Type B pancreatic cell (in vitro differentiated cells): ENCODE data around the gene GALNS. TPM values are rescaled to one million over a fixed set of nuclear protein-coding genes. Genes with fewer than 3 reads are reported as not detected.

Experiments used
- DNase-seq: peaks from one replicate; pipeline ENCODE4 v3.0.0; 2021; ENCODE audit warnings: mixed read lengths; ENCODE audit not compliant: unreplicated experiment; ENCODE audit errors: extremely low spot score
- H3K27ac Mint-ChIP-seq: 2 replicates; pipeline ENCODE4 v1.8.0; 2021; ENCODE audit warnings: mild to moderate bottlenecking, mixed read lengths
- H3K27me3 Mint-ChIP-seq: 2 replicates; pipeline ENCODE4 v1.8.0; 2021; ENCODE audit warnings: mixed read lengths
- H3K36me3 Mint-ChIP-seq: 2 replicates; pipeline ENCODE4 v1.8.0; 2021; ENCODE audit warnings: mixed read lengths
- H3K4me1 Mint-ChIP-seq: one replicate; pipeline ENCODE4 v1.8.0; 2021; ENCODE audit warnings: mixed read lengths; ENCODE audit not compliant: unreplicated experiment
- H3K4me3 Mint-ChIP-seq: 2 replicates; pipeline ENCODE4 v1.8.0; 2021; ENCODE audit warnings: mild to moderate bottlenecking, mixed read lengths
- H3K9me3 Mint-ChIP-seq: 2 replicates; pipeline ENCODE4 v1.8.0; 2021; ENCODE audit warnings: mixed read lengths
- CTCF ChIP-seq: fragments of 200-600 bp; sonication (generic); conservative IDR thresholded peaks from 2 replicates; pipeline ENCODE4 v1.5.0; 2021; ENCODE audit warnings: antibody characterized with exemption, mild to moderate bottlenecking
- total RNA-seq: library from RNA; stranded (reverse); gene quantifications from 2 replicates; pipeline ENCODE4 v1.2.1, GENCODE V29; 2021; ENCODE audit warnings: low replicate concordance

GALNS gene
- total RNA-seq, 1 donor from 2014 or later, result 30.2 TPM

- H3K4me3 Mint-ChIP-seq, result no peak overlapping the region
- no peaks in the 10 kb centered on the region for H3K27me3 Mint-ChIP-seq
- TF ChIP-seq CTCF, result no peak
- H3K9me3 Mint-ChIP-seq, result no peaks in the 10 kb centered on the region
- no peaks in the 10 kb centered on the region for H3K4me1 Mint-ChIP-seq
- no peaks in the 10 kb centered on the region for H3K36me3 Mint-ChIP-seq
- no peak for DNase-seq
- H3K27ac Mint-ChIP-seq, result no peak overlapping the region
These were observed 35.4 kb downstream of the GALNS start for GRCh38 chr16:88821168-88821850.

GRCh38 chr16:88820385-88821025 is 36.2 kb downstream of the GALNS start:
- Mint-ChIP-seq H3K4me1 (no peaks in the 10 kb centered on the region), H3K27ac (no peak overlapping the region), H3K27me3 (no peaks in the 10 kb centered on the region), H3K4me3 (no peak overlapping the region), H3K9me3 (no peaks in the 10 kb centered on the region), H3K36me3 (no peaks in the 10 kb centered on the region)
- TF ChIP-seq CTCF, result no peak
- no peak for DNase-seq

- no peaks in the 10 kb centered on the region for H3K4me1 Mint-ChIP-seq
- no peaks in the 10 kb centered on the region for H3K9me3 Mint-ChIP-seq
- H3K4me3 Mint-ChIP-seq, result no peak overlapping the region
- DNase-seq, result no peak
- no peak overlapping the region for H3K27ac Mint-ChIP-seq
- no peaks in the 10 kb centered on the region for H3K36me3 Mint-ChIP-seq
- no peaks in the 10 kb centered on the region for H3K27me3 Mint-ChIP-seq
- no peak for TF ChIP-seq CTCF
These were observed 37.6 kb downstream of the GALNS start for GRCh38 chr16:88819126-88819525.

- no peak for DNase-seq
- TF ChIP-seq CTCF, result no peak
- Mint-ChIP-seq H3K36me3 (no peaks in the 10 kb centered on the region), H3K27ac (no peak overlapping the region), H3K27me3 (no peaks in the 10 kb centered on the region), H3K9me3 (no peaks in the 10 kb centered on the region), H3K4me1 (peaks cover 3% of the 10 kb centered on the region), H3K4me3 (no peak overlapping the region)
These were observed 38.2 kb downstream of the GALNS start for GRCh38 chr16:88818575-88818874.

GRCh38 chr16:88817785-88818574 is 38.8 kb downstream of the GALNS start:
- Mint-ChIP-seq H3K9me3 (no peaks in the 10 kb centered on the region), H3K36me3 (no peaks in the 10 kb centered on the region), H3K27me3 (no peaks in the 10 kb centered on the region), H3K4me1 (peaks cover 3% of the 10 kb centered on the region), H3K4me3 (no peak overlapping the region), H3K27ac (no peak overlapping the region)
- DNase-seq, result no peak
- no peak for TF ChIP-seq CTCF
